Colonic mucosa (tissue), 4 donors: ENCODE data around the gene MFN2. TPM values are rescaled to one million over a fixed set of nuclear protein-coding genes. Genes with fewer than 3 reads are reported as not detected.

Experiments
- DNase-seq: peaks from one replicate; pipeline ENCODE4 v3.0.0-alpha.2; 2020
- H3K27ac ChIP-seq: fragments of 200-600 bp; one replicate; pipeline ENCODE4 v1.8.0; 2021
- H3K27me3 ChIP-seq: fragments of 200-600 bp; one replicate; pipeline ENCODE4 v1.8.0; 2021
- H3K36me3 ChIP-seq: fragments of 200-600 bp; one replicate; pipeline ENCODE4 v1.8.0; 2021
- H3K4me1 ChIP-seq: fragments of 200-600 bp; one replicate; pipeline ENCODE4 v1.8.0; 2021; ENCODE audit warnings: mild to moderate bottlenecking
- H3K4me3 ChIP-seq: fragments of 200-600 bp; one replicate; pipeline ENCODE4 v1.8.0; 2021
- H3K9ac ChIP-seq, 2 donors: one replicate each; pipeline ENCODE4 v1.7.0; 2013; ENCODE audit warnings: control low read depth in 2 of 2, low read depth in 2 of 2, low read length in 2 of 2
- H3K9me3 ChIP-seq: fragments of 200-600 bp; one replicate; pipeline ENCODE4 v1.8.0; 2021
- CTCF ChIP-seq: fragments of 200-600 bp; IDR thresholded peaks from one replicate; pipeline ENCODE4 v1.8.0; 2022; ENCODE audit warnings: antibody characterized with exemption, mild to moderate bottlenecking
- intact Hi-C: fragments of 100-400 bp; cut with DNase I; formaldehyde crosslinking; loops from one replicate; pipeline ENCODE4 v1.14.1; 2022
- total RNA-seq, 2 donors: library from RNA; stranded (reverse); fragmentation: NEBNext Ultra II Directional in 1 of 2; extraction: Animal tissue kit (Norgen Biotek cat#: 25700) in 1 of 2; gene quantifications; one replicate each; pipeline ENCODE4 v1.2.1, GENCODE V29; 2021
- donor health status: healthy.
- donor health status: DM: no; HTN: no; CAD: no.
- donor health status: DM: no; HTN: no; CAD: no.

Gene MFN2
- total RNA-seq, 2 donors from 2014 or later: 102 to 110 TPM

DNA sequence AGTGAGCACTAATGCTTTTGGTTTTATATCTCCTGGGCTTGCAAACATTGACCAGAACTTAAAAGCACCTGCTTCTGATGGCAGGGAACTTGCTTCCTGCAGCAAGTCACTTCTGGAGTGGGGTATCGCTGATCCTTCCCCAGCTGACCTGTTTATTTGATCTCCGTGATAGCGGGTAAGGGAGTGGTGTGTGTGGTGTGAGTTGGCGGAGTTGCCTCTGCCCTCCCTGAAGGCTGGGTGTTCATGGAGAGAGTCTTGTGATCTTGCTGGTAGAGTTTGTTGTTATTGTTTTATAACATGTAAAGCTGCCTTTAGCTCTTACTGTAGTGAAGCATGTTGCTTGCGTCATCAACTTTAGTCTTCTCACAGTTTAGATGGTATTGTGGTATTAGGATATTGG lies 3.9 kb downstream of the MFN2 start:
- intact Hi-C loops: no loop called here
- Histone ChIP-seq H3K36me3 (no peaks in the 10 kb centered on the region), H3K27me3 (no peaks in the 10 kb centered on the region), H3K27ac (peak overlapping the region; percentile 31), H3K9ac (peak overlapping the region in 1 of 2 donors; percentile 6), H3K9me3 (no peaks in the 10 kb centered on the region), H3K4me3 (no peak overlapping the region), H3K4me1 (peaks cover 21% of the 10 kb centered on the region)
- no peak for TF ChIP-seq CTCF
- DNase-seq: peak; percentile 42

DNA sequence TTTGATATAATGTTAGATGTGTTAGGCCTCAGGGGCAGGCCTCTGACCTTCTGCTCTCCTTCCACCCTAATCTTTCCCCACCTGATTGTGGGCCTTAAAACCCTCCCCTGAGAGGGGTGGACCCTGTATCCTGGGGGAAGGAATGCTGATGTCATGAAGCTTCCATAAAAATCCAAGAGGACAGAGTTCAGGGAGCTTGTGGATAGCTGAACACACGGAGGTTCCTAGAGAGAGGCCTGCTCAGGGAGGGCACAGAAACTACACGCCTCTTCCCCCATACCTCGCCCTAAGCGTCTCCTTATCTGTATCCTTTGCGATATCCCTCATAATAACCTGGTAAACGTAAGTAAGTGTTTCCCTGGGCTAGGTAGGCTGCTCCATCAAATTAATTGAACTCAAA lies 4.3 kb downstream of the MFN2 start:
- H3K27ac ChIP-seq: peak overlapping the region; percentile 31
- peaks cover 17% of the 10 kb centered on the region for H3K4me1 ChIP-seq
- H3K9me3 ChIP-seq: no peaks in the 10 kb centered on the region
- TF ChIP-seq CTCF: no peak
- H3K9ac ChIP-seq: peak overlapping the region in 1 of 2 donors; percentile 6
- DNase-seq: peak; percentile 24
- intact Hi-C loops: no loop called here
- no peaks in the 10 kb centered on the region for H3K27me3 ChIP-seq
- no peaks in the 10 kb centered on the region for H3K36me3 ChIP-seq
- no peak overlapping the region for H3K4me3 ChIP-seq

DNA sequence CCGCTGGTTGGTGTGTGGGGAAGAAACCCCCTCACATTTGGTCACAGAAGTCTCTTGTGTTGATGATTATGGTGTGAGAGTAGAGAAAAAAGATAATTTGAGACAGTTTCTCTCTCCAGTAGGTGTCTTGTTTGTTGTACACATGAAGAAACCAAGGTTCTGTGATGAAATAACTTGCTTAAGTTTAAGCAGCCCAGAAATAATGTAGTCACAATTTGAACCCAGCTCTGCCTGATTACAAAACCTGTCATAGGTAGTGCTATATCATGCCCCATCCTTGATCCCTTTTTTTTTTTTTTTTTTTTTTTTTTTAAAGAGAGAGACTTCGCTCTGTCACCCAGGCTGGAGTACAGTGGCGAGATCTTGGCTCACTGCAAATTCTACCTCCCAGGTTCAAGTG lies 4.9 kb downstream of the MFN2 start:
- Histone ChIP-seq H3K4me3 (no peak overlapping the region), H3K27me3 (no peaks in the 10 kb centered on the region), H3K36me3 (peaks cover 5% of the 10 kb centered on the region), H3K9ac (no peak overlapping the region), H3K4me1 (peaks cover 17% of the 10 kb centered on the region), H3K27ac (peak overlapping the region; percentile 31), H3K9me3 (no peaks in the 10 kb centered on the region)
- no peak for TF ChIP-seq CTCF
- no peak for DNase-seq
- intact Hi-C loops: no loop called here

DNA sequence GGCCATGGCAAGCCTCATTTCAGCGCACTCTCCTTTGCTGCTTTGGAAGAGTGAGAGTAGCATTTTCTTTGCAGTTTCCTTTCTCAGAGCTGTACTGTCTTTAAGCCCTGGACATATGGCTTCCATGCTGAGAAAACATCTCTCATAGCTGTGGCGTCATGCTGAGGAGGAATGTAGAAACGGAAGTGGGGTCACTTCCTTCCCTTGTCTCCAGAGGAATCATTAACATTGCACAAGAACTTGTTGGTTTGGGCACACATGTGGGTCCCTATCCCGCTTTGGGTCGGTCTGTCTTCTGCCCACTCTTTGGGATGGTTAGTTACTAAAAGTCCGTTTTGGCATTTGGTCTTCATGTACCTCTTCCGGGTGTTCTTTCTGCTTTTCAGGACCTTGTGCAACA lies 5.6 kb downstream of the MFN2 start:
- Histone ChIP-seq H3K9ac (no peak overlapping the region), H3K9me3 (no peaks in the 10 kb centered on the region), H3K27me3 (no peaks in the 10 kb centered on the region), H3K27ac (no peak overlapping the region), H3K36me3 (peaks cover 5% of the 10 kb centered on the region), H3K4me1 (peaks cover 17% of the 10 kb centered on the region), H3K4me3 (no peak overlapping the region)
- TF ChIP-seq CTCF: no peak
- DNase-seq: no peak
- intact Hi-C loops: no loop called here

GRCh38 chr1:11989669-11990068 lies 9.4 kb downstream of the MFN2 start:
- H3K36me3 ChIP-seq: peaks cover 9% of the 10 kb centered on the region
- no peak for DNase-seq
- TF ChIP-seq CTCF: no peak
- no peaks in the 10 kb centered on the region for H3K27me3 ChIP-seq
- intact Hi-C loops: no loop called here
- no peak overlapping the region for H3K4me3 ChIP-seq
- no peak overlapping the region for H3K27ac ChIP-seq
- H3K4me1 ChIP-seq: peaks cover 2% of the 10 kb centered on the region
- no peaks in the 10 kb centered on the region for H3K9me3 ChIP-seq
- no peak overlapping the region for H3K9ac ChIP-seq
